Hindlimb muscle (tissue), 1 donor: Measurements from ENCODE around the gene TP53RK. TPM values are rescaled to one million over a fixed set of nuclear protein-coding genes. Genes with fewer than 3 reads are reported as not detected.

ENCODE experiments used
- DNase-seq: peaks from one replicate; pipeline ENCODE4 v3.0.0-alpha.2; 2013
- polyA plus RNA-seq: library from polyadenylated mRNA; unstranded; fragments of 120-200 nt; gene quantifications from one replicate; pipeline ENCODE4 v1.2.1, GENCODE V29; 2013; ENCODE audit not compliant: insufficient read length

TP53RK gene
- polyA plus RNA-seq, 1 donor = 9.3 TPM

- no peak for DNase-seq
Observed at GRCh38 chr20:46660487-46660886, 28.8 kb downstream of the TP53RK start.

DNA sequence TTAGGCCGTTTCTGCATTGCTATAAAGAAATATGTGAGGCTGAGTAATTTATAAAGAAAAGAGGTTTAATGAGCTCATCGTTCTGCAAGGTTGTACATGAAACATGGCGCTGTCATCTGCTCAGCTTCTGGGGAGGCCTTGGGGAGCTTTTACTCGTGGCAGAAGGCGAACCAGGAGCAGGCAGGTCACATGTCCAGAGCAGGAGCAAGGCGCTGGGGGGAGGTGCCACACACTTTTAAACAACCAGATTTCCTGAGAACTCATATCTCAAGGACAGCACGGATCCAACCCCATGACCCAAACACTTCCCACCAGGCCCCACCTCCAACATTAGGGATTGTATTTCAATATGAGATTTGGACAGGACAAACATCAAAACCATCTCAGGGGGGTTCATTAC lies 31.6 kb downstream of the TP53RK start:
- no peak for DNase-seq

DNA sequence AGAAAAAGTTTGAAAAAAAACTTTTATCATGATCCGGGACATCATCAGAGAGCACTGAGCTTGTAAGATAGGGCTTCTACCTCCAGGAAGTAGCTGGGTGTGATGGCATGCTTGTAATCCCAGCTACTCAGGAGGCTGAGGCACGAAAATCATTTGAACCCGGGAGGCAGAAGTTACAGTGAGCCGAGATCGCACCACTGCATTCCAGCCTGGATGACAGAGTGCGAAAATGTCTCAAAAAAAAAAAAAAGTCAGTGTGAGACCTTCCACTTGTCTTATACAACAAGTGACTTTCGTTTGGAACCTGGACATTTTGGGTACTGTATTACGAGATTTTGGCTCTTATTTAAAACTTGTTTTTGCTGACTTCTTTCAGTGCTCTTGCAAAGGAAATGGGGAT lies 32.1 kb downstream of the TP53RK start:
- DNase-seq = no peak

DNA sequence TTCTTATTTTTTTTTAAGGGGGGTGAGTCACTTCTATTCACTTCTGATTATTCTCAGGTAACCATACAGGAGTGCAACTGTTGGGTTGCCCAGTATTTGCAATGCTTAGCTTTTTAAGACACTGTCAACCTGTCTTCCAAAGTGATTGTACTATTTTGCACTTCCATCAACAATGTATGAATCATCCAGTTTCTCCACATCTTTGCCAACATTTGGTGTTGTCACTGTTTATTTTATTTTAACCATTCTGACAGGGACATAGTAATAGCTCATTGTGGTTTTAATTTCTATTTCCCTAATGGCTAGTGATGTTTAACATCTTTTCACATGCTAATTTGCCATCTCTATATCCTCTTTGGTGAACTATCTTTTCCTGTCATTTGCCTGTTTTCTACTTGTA lies 36.5 kb downstream of the TP53RK start:
- DNase-seq = no peak

DNA sequence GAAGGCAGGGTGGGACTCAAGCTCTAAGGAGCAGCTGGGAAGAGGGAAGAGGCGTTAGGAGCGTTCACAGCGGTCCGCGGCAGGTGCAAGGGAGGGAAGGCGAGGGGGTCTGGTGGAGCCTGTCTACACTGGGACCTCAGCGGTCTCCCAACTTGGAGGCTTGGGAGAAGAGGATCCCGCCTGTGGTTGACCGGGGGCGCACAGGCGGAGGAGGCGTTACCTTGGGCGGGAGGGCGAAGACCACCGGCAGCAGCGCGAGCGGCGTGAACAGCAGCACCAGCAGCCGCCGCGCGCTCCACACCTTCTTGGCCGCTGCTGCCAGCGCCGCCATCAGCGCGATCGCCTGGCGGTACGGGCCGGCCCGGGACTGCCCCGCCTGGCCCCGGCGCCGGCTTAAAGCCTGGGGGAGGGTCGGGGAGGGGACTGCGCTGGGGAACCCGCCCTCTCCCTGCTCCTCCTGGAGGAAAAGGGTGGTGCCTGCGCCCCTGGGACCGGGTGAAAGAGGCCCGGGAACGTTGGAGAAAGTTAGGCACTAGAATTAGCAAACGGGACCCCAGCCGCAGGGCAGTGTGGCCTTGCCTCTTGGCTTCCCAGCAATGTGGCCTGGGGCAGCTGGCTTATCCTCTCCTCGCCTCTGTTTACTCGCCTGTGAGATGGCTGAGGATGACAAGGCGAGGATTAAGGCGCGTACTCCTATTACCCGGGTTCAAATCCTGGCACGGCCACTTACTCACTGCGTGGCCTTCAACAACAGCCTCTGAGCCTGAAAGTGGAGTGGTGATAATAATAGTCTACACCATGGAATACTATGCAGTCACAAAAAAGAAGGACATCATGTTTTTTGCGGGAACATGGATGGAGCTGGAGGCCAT lies 37.9 kb downstream of the TP53RK start, which contains the start of gene SLC13A3:
Gene SLC13A3, minus strand, starts transcription at position 369 of the 872 bp plus-strand sequence. Its CDS starts 38 bp downstream, at position 331.
- DNase-seq = no peak

DNA sequence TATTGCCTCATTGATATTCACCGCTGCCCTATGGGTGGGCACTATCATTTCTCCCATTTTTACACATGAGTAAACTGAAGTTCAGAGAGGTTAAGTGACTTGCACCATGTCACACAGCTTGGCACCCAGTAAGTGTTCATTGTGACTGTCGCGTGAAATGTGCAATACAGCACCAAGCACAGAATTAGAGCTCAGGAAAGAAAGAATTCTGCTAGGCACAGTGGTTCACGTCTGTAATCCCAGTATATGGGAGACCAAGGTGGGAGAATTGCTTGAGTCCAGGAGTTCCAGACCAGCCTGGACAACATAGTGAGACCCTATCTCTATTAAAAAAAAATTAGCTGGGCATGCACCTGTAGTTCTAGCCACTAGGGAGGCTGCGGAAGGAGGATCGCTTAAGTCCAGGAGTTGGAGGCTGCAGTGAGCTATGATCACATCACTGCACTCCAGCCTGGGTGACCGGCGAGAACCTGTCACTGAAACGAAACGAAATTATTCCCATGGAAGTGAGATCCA lies 38.6 kb downstream of the TP53RK start:
- DNase-seq = no peak

- DNase-seq = no peak
Observed at GRCh38 chr20:46649965-46650542, 39.2 kb downstream of the TP53RK start.

DNA sequence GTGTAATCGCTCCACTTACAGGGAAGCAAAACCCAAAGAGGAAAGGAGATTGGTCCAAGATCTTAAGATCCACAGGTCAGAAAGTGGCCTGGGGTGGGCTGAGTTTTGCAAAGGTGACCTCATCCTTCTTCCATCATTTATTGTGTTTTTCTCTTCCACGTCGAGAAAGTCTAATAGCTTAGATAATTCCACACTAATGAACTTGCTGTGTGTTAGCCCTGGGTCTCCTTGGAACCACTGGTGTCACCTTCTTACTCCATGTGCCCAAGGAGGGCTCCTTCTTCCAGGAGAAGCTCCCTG lies 39.6 kb downstream of the TP53RK start:
- no peak for DNase-seq

GRCh38 chr20:46648903-46649649 lies 40.2 kb downstream of the TP53RK start:
- no peak for DNase-seq

GRCh38 chr20:46647469-46647868 lies 41.8 kb downstream of the TP53RK start:
- DNase-seq = no peak

DNA sequence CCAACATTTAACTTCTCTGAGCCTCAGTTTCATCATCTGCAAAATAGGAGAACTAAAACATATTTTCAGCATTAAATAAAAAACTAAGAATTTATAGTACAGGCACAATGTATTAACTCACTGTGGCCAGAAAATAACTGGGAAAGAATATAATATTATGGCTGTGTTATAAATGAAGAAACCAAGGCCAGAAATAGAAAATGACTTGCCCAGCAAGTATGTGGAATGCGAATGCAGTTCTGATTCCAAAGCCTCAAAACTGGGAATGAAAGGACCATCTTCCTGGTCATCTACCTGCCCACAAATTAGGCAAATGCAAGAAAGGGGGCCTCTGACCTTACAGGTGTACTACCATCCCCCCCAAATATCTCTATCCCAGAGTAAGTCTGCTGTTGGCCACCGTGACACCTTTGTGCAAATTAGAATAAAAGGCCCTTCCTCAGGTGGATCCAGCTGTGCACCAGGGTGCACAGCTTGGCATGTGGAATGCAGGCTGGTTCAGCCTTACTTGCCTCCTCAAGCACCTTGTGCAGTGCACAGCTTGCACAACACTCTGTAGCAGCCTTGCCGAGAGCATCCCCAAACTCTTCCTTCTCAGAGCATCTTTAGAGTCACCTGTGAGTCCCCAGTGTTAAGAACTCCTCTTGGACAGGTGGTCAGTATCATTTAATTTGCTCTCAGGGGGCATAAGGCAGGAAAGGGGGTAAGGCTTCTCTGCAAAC lies 42.4 kb downstream of the TP53RK start:
- no peak for DNase-seq

DNA sequence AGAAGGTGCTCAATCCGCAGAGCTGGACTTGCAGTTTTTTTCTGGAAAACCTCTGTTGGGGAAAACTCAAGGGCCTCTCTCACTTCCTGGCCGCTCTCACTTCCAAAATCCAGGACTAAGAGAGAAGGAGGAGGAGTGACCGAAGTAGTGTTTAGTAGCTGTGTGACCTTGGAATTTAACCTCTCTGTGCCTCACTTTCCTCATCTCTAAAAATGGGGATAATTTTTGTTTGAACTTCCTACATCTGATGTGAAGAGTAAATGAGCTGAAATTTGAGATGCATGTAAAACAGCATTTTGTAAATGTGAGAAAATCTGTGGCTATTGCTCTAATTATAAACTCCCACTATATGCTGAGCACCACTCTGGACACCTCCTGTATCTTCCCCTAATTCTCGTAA lies 43.1 kb downstream of the TP53RK start:
- DNase-seq = no peak

- no peak for DNase-seq
Observed at GRCh38 chr20:46644733-46645132, 44.5 kb downstream of the TP53RK start.

GRCh38 chr20:46644160-46644559 lies 45.1 kb downstream of the TP53RK start:
- DNase-seq = no peak

GRCh38 chr20:46642969-46643343 lies 46.3 kb downstream of the TP53RK start:
- DNase-seq = no peak

DNA sequence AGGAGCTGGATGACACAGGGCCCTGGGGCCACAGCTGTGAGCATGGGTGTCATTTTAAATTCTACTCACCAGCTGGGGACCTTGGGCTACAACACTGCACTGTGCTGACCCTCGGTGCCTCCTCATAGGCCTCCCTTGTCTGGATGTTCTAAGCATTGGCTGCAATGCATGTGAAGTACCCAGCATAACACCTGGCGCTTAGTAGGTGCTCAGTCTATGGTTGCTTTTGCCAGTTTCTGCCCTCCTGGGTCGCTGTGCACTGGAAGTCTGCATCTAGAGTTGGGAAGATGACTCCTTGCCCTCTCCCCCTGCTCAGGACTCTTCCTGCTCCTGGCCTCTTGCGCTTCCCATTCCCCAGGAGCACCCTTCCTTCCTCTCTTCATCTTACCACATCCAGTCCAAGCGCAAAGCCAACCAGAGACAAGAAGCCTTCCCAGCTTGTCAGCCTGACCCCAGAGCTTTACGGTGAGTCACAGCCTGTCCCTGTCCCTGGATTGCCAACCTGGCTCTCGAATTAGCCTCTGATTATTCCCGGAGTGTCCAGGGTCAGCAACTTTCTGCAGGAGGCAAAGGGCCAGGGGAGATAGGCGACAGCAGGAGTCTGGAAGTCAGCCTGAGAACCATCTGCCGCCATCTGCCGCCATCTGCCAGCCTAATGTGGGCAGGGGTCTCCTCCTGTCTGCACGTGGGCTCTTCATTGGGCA lies 46.8 kb downstream of the TP53RK start:
- no peak for DNase-seq

DNA sequence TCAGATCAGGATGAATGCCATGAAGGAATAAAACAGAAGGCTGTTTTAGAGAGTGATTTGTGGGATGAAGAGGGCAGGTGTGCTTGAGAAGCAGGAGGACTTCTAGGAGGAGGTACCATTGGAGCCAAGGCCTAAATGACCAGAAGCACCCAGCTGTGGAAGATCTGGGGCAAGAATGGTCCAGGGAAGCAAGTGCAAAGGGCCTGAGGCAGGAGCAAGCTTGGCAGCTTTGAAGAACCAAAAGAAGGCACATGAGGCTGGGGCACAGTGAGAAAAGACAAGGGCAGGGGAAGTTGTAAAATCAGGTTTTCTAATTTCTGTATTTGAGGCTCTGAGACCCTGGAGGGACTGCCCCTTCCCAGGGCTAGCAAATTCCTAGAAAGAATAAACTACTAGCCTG lies 47.8 kb downstream of the TP53RK start:
- no peak for DNase-seq

GRCh38 chr20:46640536-46641311 lies 48.5 kb downstream of the TP53RK start:
- no peak for DNase-seq

- no peak for DNase-seq
Observed at GRCh38 chr20:46640044-46640443, 49.2 kb downstream of the TP53RK start.

DNA sequence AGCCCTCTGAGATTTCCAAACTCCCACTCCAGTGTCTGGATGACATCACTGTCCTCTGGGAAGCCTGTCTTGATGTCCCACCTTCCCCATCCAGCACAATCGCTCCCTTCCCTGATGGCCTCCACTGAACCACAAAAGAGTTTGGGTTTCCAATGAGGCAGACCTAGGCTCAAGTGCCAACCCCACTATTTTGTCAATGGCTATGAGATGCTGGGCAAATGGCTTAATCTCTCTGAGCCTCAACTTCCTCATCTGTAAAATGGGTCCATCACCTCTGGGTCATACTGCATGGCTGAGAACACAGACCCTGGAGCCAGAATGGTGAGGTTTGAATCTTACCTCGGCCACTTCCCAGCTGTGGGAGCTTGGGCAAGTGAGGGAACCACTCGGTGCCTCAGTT lies 49.7 kb downstream of the TP53RK start:
- no peak for DNase-seq

GRCh38 chr20:46638898-46639274 lies 50.4 kb downstream of the TP53RK start:
- no peak for DNase-seq
